DOHH2 (cell line): Measurements from ENCODE around the gene TMEM235.

Experiments used
- H3F3A ChIP-seq: fragments of 200-600 bp; sonication (generic), shearing (Covaris generic); 2 replicates; pipeline ENCODE4 v1.6.0; 2016; ENCODE audit warnings: antibody characterized with exemption, mild to moderate bottlenecking; ENCODE audit not compliant: control insufficient read depth, insufficient read depth
- H3K27ac ChIP-seq: fragments of 200-600 bp; sonication (generic); 2 replicates; pipeline ENCODE4 v1.5.1; 2014; ENCODE audit warnings: low read depth, mild to moderate bottlenecking, low read length, moderate library complexity
- H3K27me3 ChIP-seq: fragments of 200-600 bp; sonication (generic); 2 replicates; pipeline ENCODE4 v1.6.1; 2014; ENCODE audit warnings: mild to moderate bottlenecking, low read length, mixed read lengths; ENCODE audit not compliant: control insufficient read depth
- H3K36me3 ChIP-seq: fragments of 200-600 bp; sonication (generic); 2 replicates; pipeline ENCODE4 v1.6.1; 2014; ENCODE audit warnings: mild to moderate bottlenecking, low read length, moderate library complexity, mixed read lengths; ENCODE audit not compliant: control insufficient read depth
- H3K4me1 ChIP-seq: fragments of 200-600 bp; sonication (generic); 2 replicates; pipeline ENCODE4 v1.6.1; 2014; ENCODE audit warnings: mild to moderate bottlenecking, low read length, mixed read lengths; ENCODE audit not compliant: control insufficient read depth
- H3K4me2 ChIP-seq: fragments of 200-600 bp; sonication (generic); 2 replicates; pipeline ENCODE4 v1.6.0; 2014; ENCODE audit warnings: mild to moderate bottlenecking, low read length, moderate library complexity
- H3K4me3 ChIP-seq: fragments of 200-600 bp; sonication (generic); 2 replicates; pipeline ENCODE4 v1.5.1; 2014; ENCODE audit warnings: mild to moderate bottlenecking, low read length, mixed read lengths
- H3K79me2 ChIP-seq: fragments of 200-600 bp; sonication (generic); 2 replicates; pipeline ENCODE4 v1.6.1; 2014; ENCODE audit warnings: mild to moderate bottlenecking, low read length, mixed read lengths; ENCODE audit not compliant: control insufficient read depth
- H3K9me2 ChIP-seq: fragments of 200-600 bp; sonication (generic); replicated peaks from 2 replicates; pipeline ENCODE4 v1.6.1; 2014; ENCODE audit warnings: mild to moderate bottlenecking, low read length, mixed read lengths; ENCODE audit not compliant: control insufficient read depth
- H3K9me3 ChIP-seq: fragments of 200-600 bp; sonication (generic); 2 replicates; pipeline ENCODE4 v1.6.1; 2014; ENCODE audit warnings: antibody characterized with exemption, low read length, mixed read lengths; ENCODE audit not compliant: control insufficient read depth, insufficient read depth
- H4K20me1 ChIP-seq: fragments of 200-600 bp; sonication (generic); 2 replicates; pipeline ENCODE4 v1.6.0; 2014; ENCODE audit warnings: low read depth, mild to moderate bottlenecking, antibody characterized with exemption, low read length, moderate library complexity; ENCODE audit not compliant: control insufficient read depth, insufficient read depth
- CTCF ChIP-seq: fragments of 200-600 bp; sonication (generic); IDR thresholded peaks from one replicate; pipeline ENCODE4 v1.5.1; 2014; ENCODE audit warnings: antibody characterized with exemption, mild to moderate bottlenecking, low read depth, low read length; ENCODE audit not compliant: poor library complexity, severe bottlenecking
- EZH2phosphoT487 ChIP-seq: fragments of 200-600 bp; sonication (generic); IDR thresholded peaks from 2 replicates; pipeline ENCODE4 v1.6.1; 2017; ENCODE audit warnings: borderline replicate concordance, mild to moderate bottlenecking, antibody characterized with exemption, low read length, moderate library complexity, mixed read lengths

The TMEM235 gene

GRCh38 chr17:78259192-78259554 is 27.7 kb downstream of the TMEM235 start:
- Histone ChIP-seq H3K4me3 (no peak overlapping the region), H4K20me1 (no peaks in the 10 kb centered on the region), H3K4me1 (peaks cover 50% of the 10 kb centered on the region), H3K27me3 (peaks cover 12% of the 10 kb centered on the region), H3F3A (no peaks in the 10 kb centered on the region; the same call in 1 of the 2 replicates), H3K9me3 (no peaks in the 10 kb centered on the region), H3K36me3 (no peaks in the 10 kb centered on the region), H3K9me2 (no peaks in the 10 kb centered on the region), H3K27ac (no peak overlapping the region), H3K79me2 (no peaks in the 10 kb centered on the region), H3K4me2 (peak overlapping the region; percentile 59; the same call in 1 of the 2 replicates)
- TF ChIP-seq EZH2phosphoT487 (no peak), CTCF (no peak)

- Histone ChIP-seq H3K27ac (no peak overlapping the region), H3F3A (peaks cover 7% of the 10 kb centered on the region; the same call in 1 of the 2 replicates), H4K20me1 (no peaks in the 10 kb centered on the region), H3K9me2 (no peaks in the 10 kb centered on the region), H3K27me3 (peaks cover 14% of the 10 kb centered on the region), H3K4me2 (peak overlapping the region; percentile 20), H3K79me2 (no peaks in the 10 kb centered on the region), H3K36me3 (no peaks in the 10 kb centered on the region), H3K4me3 (no peak overlapping the region), H3K4me1 (peaks cover 27% of the 10 kb centered on the region), H3K9me3 (no peaks in the 10 kb centered on the region)
- no peak for TF ChIP-seq CTCF
- no peak for TF ChIP-seq EZH2phosphoT487
These were observed 31.8 kb downstream of the TMEM235 start for GRCh38 chr17:78263063-78263735.

GRCh38 chr17:78263736-78264340 is 32.4 kb downstream of the TMEM235 start:
- Histone ChIP-seq H3K4me2 (peak overlapping the region; percentile 20; the same call in 1 of the 2 replicates), H3K4me1 (peaks cover 20% of the 10 kb centered on the region)

More at GRCh38 chr17:78263736-78264340, 32.4 kb downstream of the TMEM235 start:
- peaks cover 14% of the 10 kb centered on the region for H3K27me3 ChIP-seq
- TF ChIP-seq EZH2phosphoT487: no peak
- TF ChIP-seq CTCF: no peak
- peaks cover 7% of the 10 kb centered on the region; the same call in 1 of the 2 replicates for H3F3A ChIP-seq
- H3K9me3 ChIP-seq: no peaks in the 10 kb centered on the region
- H3K27ac ChIP-seq: no peak overlapping the region
- no peaks in the 10 kb centered on the region for H3K9me2 ChIP-seq
- H3K36me3 ChIP-seq: no peaks in the 10 kb centered on the region
- no peaks in the 10 kb centered on the region for H3K79me2 ChIP-seq
- H3K4me3 ChIP-seq: no peak overlapping the region
- H4K20me1 ChIP-seq: no peaks in the 10 kb centered on the region
